OCI-LY7 (cell line): ENCODE results near the gene LRRC8E. TPM values are rescaled to one million over a fixed set of nuclear protein-coding genes. Genes with fewer than 3 reads are reported as not detected.
A peak's percentile ranks its signal among the peaks of the same experiment; 100 is the strongest.
"Not testable (repeated sequence)": the region's sequence is repeated elsewhere in the genome, so short reads cannot be mapped to it uniquely, and the experiment has no call there.

ENCODE experiments used
- BruUV-seq: library from RNA; stranded (reverse); fragments of 400-500 nt; replicated peaks from 2 replicates; lab custom pipeline; 2021; lab: Mats Ljungman, UMichigan
- CTCF ChIA-PET: fragments of 300-600 bp; sonication (Branson Sonifier 250); formaldehyde crosslinking; loops from one replicate; lab custom pipeline; 2022; ENCODE audit warnings: antibody characterized with exemption; ENCODE audit not compliant: unreplicated experiment; lab: Charles Lee
- POLR2A ChIA-PET: fragments of 300-600 bp; sonication (Branson Sonifier 250); formaldehyde crosslinking; loops from one replicate; lab custom pipeline; 2022; ENCODE audit warnings: antibody characterized with exemption; lab: Charles Lee
- DNase-seq: peaks from one replicate; pipeline ENCODE4 v3.0.0-alpha.2; 2015; ENCODE audit warnings: low spot score
- H2AFZ ChIP-seq: fragments of 200-600 bp; sonication (generic), shearing (Covaris generic); 2 replicates; pipeline ENCODE4 v1.6.1; 2014; ENCODE audit warnings: mild to moderate bottlenecking, antibody characterized with exemption, low read length, moderate library complexity
- H3K27ac ChIP-seq: fragments of 200-600 bp; sonication (generic); 2 replicates; pipeline ENCODE4 v1.5.1; 2014; ENCODE audit warnings: mixed run types, low read depth, mild to moderate bottlenecking, moderate library complexity, low read length, inconsistent platforms; ENCODE audit not compliant: poor library complexity, severe bottlenecking
- H3K36me3 ChIP-seq: fragments of 200-600 bp; sonication (generic); 2 replicates; pipeline ENCODE4 v1.6.1; 2014; ENCODE audit warnings: mild to moderate bottlenecking, antibody characterized with exemption, low read length, moderate library complexity, mixed read lengths; ENCODE audit not compliant: insufficient read depth
- H3K4me1 ChIP-seq: fragments of 200-600 bp; sonication (generic); 2 replicates; pipeline ENCODE4 v1.5.1; 2014; ENCODE audit warnings: mild to moderate bottlenecking, low read length; ENCODE audit not compliant: insufficient read depth, poor library complexity, severe bottlenecking
- H3K4me2 ChIP-seq: fragments of 200-600 bp; sonication (generic); 2 replicates; pipeline ENCODE4 v1.6.1; 2014; ENCODE audit warnings: mild to moderate bottlenecking, low read length
- H3K4me3 ChIP-seq: fragments of 200-600 bp; sonication (generic); 2 replicates; pipeline ENCODE4 v1.5.1; 2014; ENCODE audit warnings: mild to moderate bottlenecking, low read depth, low read length; ENCODE audit not compliant: poor library complexity, severe bottlenecking
- H3K79me2 ChIP-seq: fragments of 200-600 bp; sonication (generic); 2 replicates; pipeline ENCODE4 v1.6.1; 2016; ENCODE audit warnings: low read depth, mild to moderate bottlenecking, low read length, moderate library complexity, mixed read lengths; ENCODE audit not compliant: insufficient read depth
- H3K9me2 ChIP-seq: fragments of 200-600 bp; sonication (generic); 2 replicates; pipeline ENCODE4 v1.6.1; 2016; ENCODE audit warnings: mild to moderate bottlenecking, low read length, mixed read lengths; ENCODE audit not compliant: insufficient read depth
- H3K9me3 ChIP-seq: fragments of 200-600 bp; sonication (generic); 2 replicates; pipeline ENCODE4 v1.6.1; 2014; ENCODE audit warnings: mild to moderate bottlenecking, mixed run types, low read length, mixed read lengths
- H4K20me1 ChIP-seq: fragments of 200-600 bp; sonication (generic); 2 replicates; pipeline ENCODE4 v1.6.1; 2014; ENCODE audit warnings: mild to moderate bottlenecking, antibody characterized with exemption, low read length, moderate library complexity, mixed read lengths; ENCODE audit not compliant: insufficient read depth
- CTCF ChIP-seq: fragments of 200-600 bp; sonication (generic); conservative IDR thresholded peaks from 2 replicates; pipeline ENCODE4 v1.5.1; 2014; ENCODE audit warnings: mild to moderate bottlenecking, antibody characterized with exemption, low read length, moderate library complexity, mixed read lengths
- EZH2phosphoT487 ChIP-seq: fragments of 200-600 bp; sonication (generic); IDR thresholded peaks from 2 replicates; pipeline ENCODE4 v1.6.1; 2018; ENCODE audit warnings: low read depth, borderline replicate concordance, mild to moderate bottlenecking, mixed run types, antibody characterized with exemption, low read length, moderate library complexity, mixed read lengths
- intact Hi-C: fragments of 100-400 bp; cut with micrococcal nuclease; formaldehyde crosslinking; loops from one replicate; pipeline ENCODE4 v1.10.0; 2022; ENCODE audit not compliant: unreplicated experiment
- total RNA-seq, 2 experiments: library from RNA; depleted of rRNA in 1 of 2; stranded (reverse); fragments of >200 nt in 1 of 2; shearing (Covaris generic) in 1 of 2; gene quantifications; 2 replicates each; pipeline ENCODE4 v1.2.3, GENCODE V29; 2014 to 2022

The LRRC8E gene
- total RNA-seq, 2 experiments from 2014 or later, result not detected

GRCh38 chr19:7858109-7858770 lies 30.1 kb upstream of the LRRC8E start:
- no peaks in the 10 kb centered on the region for H3K79me2 ChIP-seq
- H3K9me3 ChIP-seq, result no peaks in the 10 kb centered on the region
- intact Hi-C loops, result no loop called here
- H2AFZ ChIP-seq, result no peak overlapping the region
- peak; percentile 67 for DNase-seq
- no peak for TF ChIP-seq EZH2phosphoT487
- no peak for TF ChIP-seq CTCF
- ChIA-PET POLR2A (interaction anchor here (0.6 to 0.7 kb wide), 2 partner anchors 243 to 248 kb away, joined by 3 to 5 read pairs; no protein-coding TSS in a partner anchor), CTCF (interaction anchor here (0.6 to 1.5 kb wide), 2 partner anchors 11 to 408 kb away, joined by 3 to 5 read pairs; no protein-coding TSS in a partner anchor)
- H3K4me1 ChIP-seq, result peaks cover 17% of the 10 kb centered on the region
- H3K9me2 ChIP-seq, result no peaks in the 10 kb centered on the region
- no peak overlapping the region for H3K27ac ChIP-seq
- BruUV-seq, result no TSS peak
- no peaks in the 10 kb centered on the region for H4K20me1 ChIP-seq
- no peaks in the 10 kb centered on the region for H3K36me3 ChIP-seq
- H3K4me2 ChIP-seq, result peak overlapping the region; percentile 45
- H3K4me3 ChIP-seq, result no peak overlapping the region

GRCh38 chr19:7859087-7859486 lies 29.2 kb upstream of the LRRC8E start:
- CTCF ChIA-PET, result not testable (repeated sequence)

GRCh38 chr19:7859831-7860713 lies 28.2 kb upstream of the LRRC8E start:
- DNase-seq, result no peak
- BruUV-seq, result no TSS peak
- Histone ChIP-seq H3K4me1 (peaks cover 17% of the 10 kb centered on the region), H2AFZ (no peak overlapping the region), H3K9me2 (no peaks in the 10 kb centered on the region), H3K27ac (no peak overlapping the region), H4K20me1 (no peaks in the 10 kb centered on the region), H3K4me2 (no peak overlapping the region), H3K9me3 (no peaks in the 10 kb centered on the region), H3K79me2 (no peaks in the 10 kb centered on the region), H3K4me3 (no peak overlapping the region), H3K36me3 (no peaks in the 10 kb centered on the region)
- TF ChIP-seq CTCF, result no peak
- no peak for TF ChIP-seq EZH2phosphoT487
- intact Hi-C loops, result no loop called here
- ChIA-PET POLR2A (interaction anchor here (0.6 kb wide), 1 partner anchor 654 kb away, joined by 3 read pairs; no protein-coding TSS in a partner anchor), CTCF (no interaction called here)

More at GRCh38 chr19:7859087-7859486, 29.2 kb upstream of the LRRC8E start:
- H3K27ac ChIP-seq, intact Hi-C loops, BruUV-seq, H3K36me3 ChIP-seq, H2AFZ ChIP-seq, H3K4me3 ChIP-seq, H3K4me2 ChIP-seq, H3K79me2 ChIP-seq, H4K20me1 ChIP-seq, DNase-seq, H3K9me3 ChIP-seq, H3K9me2 ChIP-seq: not testable (repeated sequence)
- H3K4me1 ChIP-seq, result peaks cover 17% of the 10 kb centered on the region
- POLR2A ChIA-PET, result interaction anchor here (0.7 kb wide), 1 partner anchor 244 kb away, joined by 5 read pairs; no protein-coding TSS in a partner anchor
